OCI-LY3 (cell line): ENCODE measurements around the gene CRNKL1.

ENCODE experiments used
- EZH2phosphoT487 ChIP-seq: fragments of 200-600 bp; shearing (Covaris generic); IDR thresholded peaks from 2 replicates; pipeline ENCODE4 v1.6.1; 2018; ENCODE audit warnings: antibody characterized with exemption, mixed run types, low read depth
- TF ChIP-seq, protein P1 (sequence below): fragments of 200-600, 300-600 bp; sonication (generic); IDR thresholded peaks from 2 replicates; pipeline ENCODE4 v1.5.1; 2014; ENCODE audit warnings: antibody characterized with exemption, low read length, low read depth

GRCh38 chr20:19992996-19993908 lies 59.0 kb downstream of the CRNKL1 start:
- TF ChIP-seq, protein P1, sequence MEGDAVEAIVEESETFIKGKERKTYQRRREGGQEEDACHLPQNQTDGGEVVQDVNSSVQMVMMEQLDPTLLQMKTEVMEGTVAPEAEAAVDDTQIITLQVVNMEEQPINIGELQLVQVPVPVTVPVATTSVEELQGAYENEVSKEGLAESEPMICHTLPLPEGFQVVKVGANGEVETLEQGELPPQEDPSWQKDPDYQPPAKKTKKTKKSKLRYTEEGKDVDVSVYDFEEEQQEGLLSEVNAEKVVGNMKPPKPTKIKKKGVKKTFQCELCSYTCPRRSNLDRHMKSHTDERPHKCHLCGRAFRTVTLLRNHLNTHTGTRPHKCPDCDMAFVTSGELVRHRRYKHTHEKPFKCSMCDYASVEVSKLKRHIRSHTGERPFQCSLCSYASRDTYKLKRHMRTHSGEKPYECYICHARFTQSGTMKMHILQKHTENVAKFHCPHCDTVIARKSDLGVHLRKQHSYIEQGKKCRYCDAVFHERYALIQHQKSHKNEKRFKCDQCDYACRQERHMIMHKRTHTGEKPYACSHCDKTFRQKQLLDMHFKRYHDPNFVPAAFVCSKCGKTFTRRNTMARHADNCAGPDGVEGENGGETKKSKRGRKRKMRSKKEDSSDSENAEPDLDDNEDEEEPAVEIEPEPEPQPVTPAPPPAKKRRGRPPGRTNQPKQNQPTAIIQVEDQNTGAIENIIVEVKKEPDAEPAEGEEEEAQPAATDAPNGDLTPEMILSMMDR, result no peak
- no peak for TF ChIP-seq EZH2phosphoT487
